Endothelial cell of umbilical vein (primary cell): ENCODE data around the gene ADAMTS12. TPM values are rescaled to one million over a fixed set of nuclear protein-coding genes. Genes with fewer than 3 reads are reported as not detected.

Experiments used
- BruUV-seq: library from RNA; stranded (reverse); fragments of 400-500 nt; replicated peaks from 2 replicates; lab custom pipeline; 2021; lab: Mats Ljungman, UMichigan
- CTCF ChIA-PET: fragments of 300-600, 350-600 bp; sonication (Branson Sonifier 250); formaldehyde crosslinking; loops from one replicate; lab custom pipeline; 2021; ENCODE audit warnings: antibody characterized with exemption, inconsistent platforms; lab: Charles Lee
- POLR2A ChIA-PET: fragments of 300-600, 350-600 bp; sonication (Branson Sonifier 250); formaldehyde crosslinking; loops from one replicate; lab custom pipeline; 2021; ENCODE audit warnings: antibody characterized with exemption, inconsistent platforms; lab: Charles Lee
- DNase-seq: peaks from one replicate; pipeline ENCODE4 v3.0.0-alpha.2; 2011; ENCODE audit warnings: low read depth, low spot score
- FAIRE-seq: peaks from 2 replicates; lab custom pipeline; 2011; peaks lifted over from hg19 to GRCh38; lab: Jason Lieb, UNC
- H2AFZ ChIP-seq: 2 replicates; pipeline ENCODE4 v1.6.0; 2012; ENCODE audit warnings: low read depth, low read length, control low read depth, inconsistent platforms
- H3K27ac ChIP-seq: 2 replicates; pipeline ENCODE4 v1.5.1; 2011; ENCODE audit warnings: low read depth, mild to moderate bottlenecking, control low read depth, low read length, moderate library complexity; ENCODE audit not compliant: insufficient read depth
- H3K27me3 ChIP-seq, 2 experiments: 2 replicates each; pipeline versions ENCODE4 v1.6.0 to v1.6.1; 2011; ENCODE audit warnings: low read length in 2 of 2, mixed read lengths in 1 of 2; ENCODE audit not compliant: control insufficient read depth in 2 of 2, insufficient read depth in 2 of 2
- H3K36me3 ChIP-seq, 2 experiments: 2 replicates in 1 of 2; 3 replicates in 1 of 2; pipeline ENCODE4 v1.5.1; 2011; ENCODE audit warnings: low read length in 2 of 2, mild to moderate bottlenecking in 1 of 2, moderate library complexity in 1 of 2; ENCODE audit not compliant: control insufficient read depth in 2 of 2, insufficient read depth in 2 of 2; ENCODE audit errors: extremely low read depth in 1 of 2
- H3K4me1 ChIP-seq: 3 replicates; pipeline ENCODE4 v1.5.1; 2011; ENCODE audit warnings: mild to moderate bottlenecking, low read length; ENCODE audit not compliant: control insufficient read depth, insufficient read depth; ENCODE audit errors: extremely low read depth
- H3K4me2 ChIP-seq: 2 replicates; pipeline ENCODE4 v1.6.1; 2011; ENCODE audit warnings: low read length, control low read depth, mixed read lengths; ENCODE audit not compliant: insufficient read depth
- H3K4me3 ChIP-seq, 3 experiments: fragments of 200-600 bp in 1 of 3; sonication (generic), shearing (Covaris generic) in 1 of 3; replicated peaks in 1 of 3; 2 replicates each; pipeline ENCODE4 v1.5.1; 2011 to 2016; ENCODE audit warnings: control low read depth in 3 of 3, low read length in 3 of 3, mild to moderate bottlenecking in 2 of 3, inconsistent platforms in 1 of 3, low read depth in 1 of 3, moderate library complexity in 1 of 3; ENCODE audit not compliant: insufficient read depth in 1 of 3
- H3K79me2 ChIP-seq: 2 replicates; pipeline ENCODE4 v1.6.0; 2012; ENCODE audit warnings: low read length, inconsistent platforms; ENCODE audit not compliant: control insufficient read depth, insufficient read depth
- H3K9ac ChIP-seq: replicated peaks from 2 replicates; pipeline ENCODE3; 2011; ENCODE audit warnings: low read length, control low read depth; ENCODE audit not compliant: insufficient read depth; ENCODE audit errors: extremely low read depth
- H3K9me1 ChIP-seq: replicated peaks from 3 replicates; pipeline ENCODE4 v1.6.0; 2011; ENCODE audit warnings: mild to moderate bottlenecking, low read length; ENCODE audit not compliant: control insufficient read depth, insufficient read depth; ENCODE audit errors: extremely low read depth
- H3K9me3 ChIP-seq: replicated peaks from 2 replicates; pipeline ENCODE4 v1.5.1; 2012; ENCODE audit warnings: low read length, inconsistent platforms; ENCODE audit not compliant: control insufficient read depth, insufficient read depth
- H4K20me1 ChIP-seq: replicated peaks from 2 replicates; pipeline ENCODE3; 2011; ENCODE audit warnings: mild to moderate bottlenecking, low read length; ENCODE audit not compliant: control insufficient read depth, insufficient read depth; ENCODE audit errors: extremely low read depth
- EZH2 ChIP-seq: IDR thresholded peaks from 2 replicates; pipeline ENCODE4 v1.6.1; 2012; ENCODE audit warnings: borderline replicate concordance, low read depth, mild to moderate bottlenecking, moderate library complexity, low read length, inconsistent platforms; ENCODE audit not compliant: severe bottlenecking
- FOS ChIP-seq: IDR thresholded peaks from 2 replicates; pipeline ENCODE4 v1.6.1; 2011; ENCODE audit warnings: mild to moderate bottlenecking, low read length, moderate library complexity, borderline replicate concordance; ENCODE audit not compliant: insufficient read depth
- GATA2 ChIP-seq: IDR thresholded peaks from 2 replicates; pipeline ENCODE4 v1.7.0; 2011; ENCODE audit warnings: low read depth, mild to moderate bottlenecking, moderate library complexity, mixed read lengths, low read length; ENCODE audit not compliant: insufficient read length, insufficient read depth
- JUN ChIP-seq: IDR thresholded peaks from 2 replicates; pipeline ENCODE4 v1.6.1; 2011; ENCODE audit warnings: borderline replicate concordance, low read depth; ENCODE audit not compliant: insufficient read length, insufficient read depth
- MAX ChIP-seq: IDR thresholded peaks from 2 replicates; pipeline ENCODE4 v1.6.1; 2011; ENCODE audit not compliant: insufficient read depth, insufficient read length
- MYC ChIP-seq: IDR thresholded peaks from one replicate; pipeline ENCODE4 v1.6.1; 2011; ENCODE audit warnings: mild to moderate bottlenecking, low read depth, low read length
- POLR2AphosphoS5 ChIP-seq: IDR thresholded peaks from 2 replicates; pipeline ENCODE4 v1.6.1; 2012; ENCODE audit warnings: low read depth, mild to moderate bottlenecking, control low read depth, low read length, moderate library complexity; ENCODE audit not compliant: insufficient read depth
- dilution Hi-C: fragments of 300-500 bp; cut with MboI; formaldehyde crosslinking; loops from one replicate; pipeline ENCODE4 v1.15.0; 2019; ENCODE audit warnings: low sequenced_read_pairs; ENCODE audit not compliant: extremely low pct_ligation_motif_present
- intact Hi-C: fragments of 100-400 bp; cut with micrococcal nuclease; formaldehyde crosslinking; loops from one replicate; pipeline ENCODE4 v1.10.0; 2022
- polyA plus RNA-seq, 4 experiments: library from polyadenylated mRNA; depleted of rRNA in 3 of 4; stranded (reverse) in 3 of 4; unstranded in 1 of 4; fragments of >200 nt; gene quantifications; 2 replicates each; pipeline versions ENCODE4 v1.2.1 to v1.2.3, GENCODE V29; 2011 to 2012; ENCODE audit warnings: missing spikeins in 1 of 4
- total RNA-seq: library from RNA; stranded (reverse); gene quantifications from 2 replicates; pipeline ENCODE4 v1.2.3, GENCODE V29; 2021
- TF ChIP-seq, protein P1 (sequence below), 2 donors: IDR thresholded peaks; 1 replicate in 1 of 2; 2 replicates in 1 of 2; pipeline ENCODE4 v1.5.1; 2011; ENCODE audit warnings: low read length in 2 of 2, mild to moderate bottlenecking in 2 of 2, moderate library complexity in 2 of 2, control low read depth in 1 of 2, inconsistent platforms in 1 of 2, low read depth in 1 of 2; ENCODE audit not compliant: insufficient read depth in 1 of 2; ENCODE audit errors: extremely low read depth in 1 of 2

The ADAMTS12 gene
- total and polyA plus RNA-seq, 2 donors (not counting 3 experiments of a cell fraction or from before 2014, with no cell fraction given) = 0.88 TPM; not detected in 1

DNA sequence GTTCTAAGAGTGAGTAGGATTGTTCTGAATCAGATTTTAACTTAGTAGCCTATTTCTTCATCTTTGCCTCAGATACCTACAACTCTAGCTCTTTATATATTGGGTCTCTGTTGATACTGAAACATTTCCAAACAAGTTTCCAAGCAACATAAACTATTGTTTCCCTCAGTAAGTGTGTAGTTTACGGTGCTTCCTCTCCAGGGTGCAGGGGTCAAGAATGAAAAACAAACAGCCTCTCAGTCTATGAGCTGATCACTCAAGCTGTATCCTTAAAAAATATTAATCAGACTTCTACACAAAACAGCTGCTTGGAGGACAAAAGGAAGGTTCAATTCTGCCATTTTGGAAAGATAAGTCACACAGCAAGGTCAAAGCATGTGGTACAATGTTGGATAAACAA is 75.0 kb downstream of the ADAMTS12 start:
- ChIA-PET CTCF (interaction anchor here (0.6 to 1.2 kb wide), 5 partner anchors 9 to 858 kb away, joined by 3 to 7 read pairs (median 5); no protein-coding TSS in a partner anchor), POLR2A (no interaction called here)
- H3K9ac ChIP-seq = peak overlapping the region; percentile 76
- no peak overlapping the region for H2AFZ ChIP-seq
- intact Hi-C loops = loop anchor here (1.0 kb wide), 1 partner anchor 9 kb away; no protein-coding TSS in a partner anchor
- DNase-seq (peak; percentile 97), FAIRE-seq (peak; percentile 93)
- no peaks in the 10 kb centered on the region for H3K36me3 ChIP-seq
- H3K27ac ChIP-seq = peak overlapping the region; percentile 97
- no peak overlapping the region for H3K4me3 ChIP-seq
- peaks cover 23% of the 10 kb centered on the region for H3K4me1 ChIP-seq
- no peaks in the 10 kb centered on the region for H3K79me2 ChIP-seq
- H3K9me3 ChIP-seq = no peaks in the 10 kb centered on the region
- no peaks in the 10 kb centered on the region for H3K27me3 ChIP-seq
- H3K9me1 ChIP-seq = no peaks in the 10 kb centered on the region
- peak overlapping the region; percentile 77 for H3K4me2 ChIP-seq
- TF ChIP-seq FOS = peak; percentile 27
- TF ChIP-seq EZH2 = no peak
- no peak for TF ChIP-seq MYC
- TF ChIP-seq JUN = peak; percentile 13
- TF ChIP-seq GATA2 = peak; percentile 41
- peak; percentile 75 for TF ChIP-seq POLR2AphosphoS5
- no peak for TF ChIP-seq MAX
- TF ChIP-seq, protein P1, sequence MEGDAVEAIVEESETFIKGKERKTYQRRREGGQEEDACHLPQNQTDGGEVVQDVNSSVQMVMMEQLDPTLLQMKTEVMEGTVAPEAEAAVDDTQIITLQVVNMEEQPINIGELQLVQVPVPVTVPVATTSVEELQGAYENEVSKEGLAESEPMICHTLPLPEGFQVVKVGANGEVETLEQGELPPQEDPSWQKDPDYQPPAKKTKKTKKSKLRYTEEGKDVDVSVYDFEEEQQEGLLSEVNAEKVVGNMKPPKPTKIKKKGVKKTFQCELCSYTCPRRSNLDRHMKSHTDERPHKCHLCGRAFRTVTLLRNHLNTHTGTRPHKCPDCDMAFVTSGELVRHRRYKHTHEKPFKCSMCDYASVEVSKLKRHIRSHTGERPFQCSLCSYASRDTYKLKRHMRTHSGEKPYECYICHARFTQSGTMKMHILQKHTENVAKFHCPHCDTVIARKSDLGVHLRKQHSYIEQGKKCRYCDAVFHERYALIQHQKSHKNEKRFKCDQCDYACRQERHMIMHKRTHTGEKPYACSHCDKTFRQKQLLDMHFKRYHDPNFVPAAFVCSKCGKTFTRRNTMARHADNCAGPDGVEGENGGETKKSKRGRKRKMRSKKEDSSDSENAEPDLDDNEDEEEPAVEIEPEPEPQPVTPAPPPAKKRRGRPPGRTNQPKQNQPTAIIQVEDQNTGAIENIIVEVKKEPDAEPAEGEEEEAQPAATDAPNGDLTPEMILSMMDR (IDR thresholded peaks at IDR 0.05; ENCODE audit: extremely low read depth in 1 of 2, insufficient read depth in 1 of 2, low read depth in 1 of 2, low read length in 2 of 2) = no peak
- BruUV-seq = no TSS peak
- no peaks in the 10 kb centered on the region for H4K20me1 ChIP-seq
- dilution Hi-C loops = no loop called here
